ENCODE data around the gene MAP7D1. TPM values are rescaled to one million over a fixed set of nuclear protein-coding genes. Genes with fewer than 3 reads are reported as not detected.

MAP7D1 gene
- total and polyA plus RNA-seq, 2 donors (not counting 1 experiment from before 2014, with no cell fraction given): 70.6 to 78.4 TPM

DNA sequence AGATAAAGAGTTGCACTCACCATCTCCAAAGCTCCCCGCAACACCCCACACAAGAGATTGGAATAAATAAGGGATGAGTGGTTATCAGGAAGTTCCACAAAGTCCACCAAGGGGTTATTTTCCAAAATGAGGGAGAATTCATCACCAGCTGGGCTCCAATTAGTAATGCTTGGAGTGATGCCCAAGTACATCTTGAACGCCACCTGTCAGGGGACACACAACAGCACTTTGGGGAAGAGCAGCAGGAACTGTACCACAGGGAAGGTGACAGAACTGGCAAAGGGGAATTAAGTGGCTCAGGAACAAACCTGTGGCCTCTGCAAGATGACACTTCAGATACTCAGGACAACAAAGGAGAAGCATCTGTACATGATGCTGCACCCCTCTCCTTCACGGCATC, 18.2 kb upstream of the MAP7D1 start:
- no peak overlapping the region for H3K4me2 ChIP-seq (ENCODE audit: extremely low read depth, insufficient read depth, low read length)
- no peak overlapping the region for H3K9ac ChIP-seq (ENCODE audit: insufficient read depth, low read length)

DNA sequence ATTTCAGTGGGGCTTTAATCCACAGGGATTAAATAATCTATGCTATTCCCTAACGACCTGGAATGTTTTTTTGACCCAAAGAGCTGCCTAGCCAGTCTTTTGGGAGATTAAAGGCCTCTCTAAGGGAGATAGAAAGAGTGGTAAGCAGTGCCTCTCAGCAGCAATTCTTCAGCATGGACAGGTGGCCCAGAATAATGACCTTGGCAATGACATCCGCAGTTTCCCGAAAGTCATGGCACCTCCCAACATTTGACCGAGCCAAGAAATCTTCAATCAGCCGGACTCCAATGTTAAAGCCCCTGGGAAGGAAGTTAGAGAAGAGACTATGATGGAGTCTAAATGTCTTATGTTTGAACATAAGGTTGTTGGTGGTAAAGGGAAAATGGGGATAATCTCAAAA, 16.4 kb upstream of the MAP7D1 start:
- TF ChIP-seq EZH2 (IDR thresholded peaks at IDR 0.05; ENCODE audit: low read length, missing control alignments) (no peak), CTCF (conservative IDR thresholded peaks at IDR 0.05 in 1 of 2, IDR thresholded peaks at IDR 0.05 in 1 of 2; ENCODE audit: low read depth in 1 of 2, low read length in 2 of 2) (no peak)
- H3K9me3 ChIP-seq (ENCODE audit: control insufficient read depth, insufficient read depth, low read depth, low read length): no peaks in the 10 kb centered on the region
- H3K27ac ChIP-seq (ENCODE audit: insufficient read depth, low read length): no peak overlapping the region

More for the DNA sequence above, 18.2 kb upstream of the MAP7D1 start:
- Histone ChIP-seq H3K36me3 (ENCODE audit: control insufficient read depth, insufficient read depth, low read length) (peaks cover 2% of the 10 kb centered on the region), H3K4me3 (replicated peaks in 1 of 4; ENCODE audit: control extremely low read depth in 1 of 4, insufficient read depth in 1 of 4, low read depth in 3 of 4, low read length in 4 of 4) (no peak overlapping the region), H3K27me3 (ENCODE audit: control insufficient read depth, insufficient read depth, low read length) (no peaks in the 10 kb centered on the region), H4K20me1 (ENCODE audit: control insufficient read depth, extremely low read depth, insufficient read depth, low read length) (no peaks in the 10 kb centered on the region), H3K9me3 (ENCODE audit: control insufficient read depth, insufficient read depth, low read depth, low read length) (no peaks in the 10 kb centered on the region), H3K27ac (ENCODE audit: insufficient read depth, low read length) (peak overlapping the region; percentile 14), H3K79me2 (ENCODE audit: control insufficient read depth, insufficient read depth, low read length) (peaks cover 24% of the 10 kb centered on the region), H2AFZ (ENCODE audit: low read length) (no peak overlapping the region), H3K4me1 (ENCODE audit: control insufficient read depth, extremely low read depth, insufficient read depth, low read length) (peaks cover 28% of the 10 kb centered on the region)
- no peak for TF ChIP-seq EZH2 (IDR thresholded peaks at IDR 0.05; ENCODE audit: low read length, missing control alignments)
- TF ChIP-seq CTCF (conservative IDR thresholded peaks at IDR 0.05 in 1 of 2, IDR thresholded peaks at IDR 0.05 in 1 of 2; ENCODE audit: low read depth in 1 of 2, low read length in 2 of 2): no peak
- DNase-seq (ENCODE audit: low read depth in 2 of 2): no peak

GRCh38 chr1:36142121-36142520, 13.8 kb upstream of the MAP7D1 start:
- Histone ChIP-seq H3K79me2 (ENCODE audit: control insufficient read depth, insufficient read depth, low read length) (peaks cover 52% of the 10 kb centered on the region), H3K27me3 (ENCODE audit: control insufficient read depth, insufficient read depth, low read length) (no peaks in the 10 kb centered on the region), H3K4me2 (ENCODE audit: extremely low read depth, insufficient read depth, low read length) (no peak overlapping the region), H3K9ac (ENCODE audit: insufficient read depth, low read length) (no peak overlapping the region), H3K4me1 (ENCODE audit: control insufficient read depth, extremely low read depth, insufficient read depth, low read length) (peaks cover 12% of the 10 kb centered on the region), H4K20me1 (ENCODE audit: control insufficient read depth, extremely low read depth, insufficient read depth, low read length) (no peaks in the 10 kb centered on the region), H3K4me3 (replicated peaks in 1 of 4; ENCODE audit: control extremely low read depth in 1 of 4, insufficient read depth in 1 of 4, low read depth in 3 of 4, low read length in 4 of 4) (no peak overlapping the region), H3K27ac (ENCODE audit: insufficient read depth, low read length) (no peak overlapping the region), H3K36me3 (ENCODE audit: control insufficient read depth, insufficient read depth, low read length) (peaks cover 2% of the 10 kb centered on the region), H2AFZ (ENCODE audit: low read length) (no peak overlapping the region), H3K9me3 (ENCODE audit: control insufficient read depth, insufficient read depth, low read depth, low read length) (no peaks in the 10 kb centered on the region)
- no peak for DNase-seq (ENCODE audit: low read depth in 2 of 2)
- TF ChIP-seq EZH2 (IDR thresholded peaks at IDR 0.05; ENCODE audit: low read length, missing control alignments) (no peak), CTCF (conservative IDR thresholded peaks at IDR 0.05 in 1 of 2, IDR thresholded peaks at IDR 0.05 in 1 of 2; ENCODE audit: low read depth in 1 of 2, low read length in 2 of 2) (no peak)

More for the DNA sequence above, 16.4 kb upstream of the MAP7D1 start:
- Histone ChIP-seq H3K27me3 (ENCODE audit: control insufficient read depth, insufficient read depth, low read length) (no peaks in the 10 kb centered on the region), H3K4me2 (ENCODE audit: extremely low read depth, insufficient read depth, low read length) (no peak overlapping the region), H3K4me1 (ENCODE audit: control insufficient read depth, extremely low read depth, insufficient read depth, low read length) (peaks cover 22% of the 10 kb centered on the region), H3K36me3 (ENCODE audit: control insufficient read depth, insufficient read depth, low read length) (peaks cover 2% of the 10 kb centered on the region), H3K9ac (ENCODE audit: insufficient read depth, low read length) (no peak overlapping the region), H3K79me2 (ENCODE audit: control insufficient read depth, insufficient read depth, low read length) (peaks cover 38% of the 10 kb centered on the region), H2AFZ (ENCODE audit: low read length) (no peak overlapping the region), H4K20me1 (ENCODE audit: control insufficient read depth, extremely low read depth, insufficient read depth, low read length) (no peaks in the 10 kb centered on the region), H3K4me3 (replicated peaks in 1 of 4; ENCODE audit: control extremely low read depth in 1 of 4, insufficient read depth in 1 of 4, low read depth in 3 of 4, low read length in 4 of 4) (no peak overlapping the region)
- no peak for DNase-seq (ENCODE audit: low read depth in 2 of 2)
